HG03097 (cell line): ENCODE measurements around the gene SERPINE2.
A peak's percentile ranks its signal among the peaks of the same experiment; 100 is the strongest.

ENCODE experiments used
- ATAC-seq: cut with Tn5 transposase; IDR thresholded peaks from one replicate; pipeline ENCODE4 v1.9.1; 2021; ENCODE audit not compliant: unreplicated experiment, low FRiP score

Gene SERPINE2

GRCh38 chr2:224039080-224039769 is at the start of gene SERPINE2:
TSS of gene SERPINE2 (minus strand) at chr2:224039286. CDS start at chr2:224001900, 37,386 bp downstream.
- no peak for ATAC-seq

- ATAC-seq: no peak
Measured at GRCh38 chr2:224086226-224086914, 47.3 kb upstream of the SERPINE2 start.

GRCh38 chr2:224085811-224086210 is 46.7 kb upstream of the SERPINE2 start:
- no peak for ATAC-seq

- no peak for ATAC-seq
Measured at GRCh38 chr2:224085246-224085645, 46.2 kb upstream of the SERPINE2 start.

GRCh38 chr2:224084266-224084892 is 45.3 kb upstream of the SERPINE2 start:
- ATAC-seq: no peak

GRCh38 chr2:224083638-224084037 is 44.6 kb upstream of the SERPINE2 start:
- no peak for ATAC-seq

GRCh38 chr2:224078656-224079055 is 39.6 kb upstream of the SERPINE2 start:
- no peak for ATAC-seq

GRCh38 chr2:224077773-224078507 is 38.9 kb upstream of the SERPINE2 start:
- ATAC-seq: no peak

GRCh38 chr2:224075588-224075987 is 36.5 kb upstream of the SERPINE2 start:
- no peak for ATAC-seq

- no peak for ATAC-seq
Measured at GRCh38 chr2:224073676-224074075, 34.6 kb upstream of the SERPINE2 start.

GRCh38 chr2:224072541-224073188 is 33.6 kb upstream of the SERPINE2 start:
- no peak for ATAC-seq

- ATAC-seq: no peak
Measured at GRCh38 chr2:224069172-224069571, 30.1 kb upstream of the SERPINE2 start.

GRCh38 chr2:224063298-224063648 is 24.2 kb upstream of the SERPINE2 start:
- peak; percentile 27 for ATAC-seq

GRCh38 chr2:224062481-224063297 is 23.6 kb upstream of the SERPINE2 start:
- peak; percentile 67 for ATAC-seq

- ATAC-seq: no peak
Measured at GRCh38 chr2:224060783-224061482, 21.8 kb upstream of the SERPINE2 start.

GRCh38 chr2:224059178-224059577 is 20.1 kb upstream of the SERPINE2 start:
- no peak for ATAC-seq

- ATAC-seq: no peak
Measured at GRCh38 chr2:224058048-224058775, 19.1 kb upstream of the SERPINE2 start.

GRCh38 chr2:224056889-224057288 is 17.8 kb upstream of the SERPINE2 start:
- no peak for ATAC-seq

GRCh38 chr2:224055101-224055500 is 16.0 kb upstream of the SERPINE2 start:
- no peak for ATAC-seq
